Colonic mucosa (tissue), 4 donors: ENCODE results near the gene PHACTR4. TPM values are rescaled to one million over a fixed set of nuclear protein-coding genes. Genes with fewer than 3 reads are reported as not detected.
"Not testable (repeated sequence)": the region's sequence is repeated elsewhere in the genome, so short reads cannot be mapped to it uniquely, and the experiment has no call there.

Source experiments
- DNase-seq: peaks from one replicate; pipeline ENCODE4 v3.0.0-alpha.2; 2020
- H3K27ac ChIP-seq: fragments of 200-600 bp; one replicate; pipeline ENCODE4 v1.8.0; 2021
- H3K27me3 ChIP-seq: fragments of 200-600 bp; one replicate; pipeline ENCODE4 v1.8.0; 2021
- H3K36me3 ChIP-seq: fragments of 200-600 bp; one replicate; pipeline ENCODE4 v1.8.0; 2021
- H3K4me1 ChIP-seq: fragments of 200-600 bp; one replicate; pipeline ENCODE4 v1.8.0; 2021; ENCODE audit warnings: mild to moderate bottlenecking
- H3K4me3 ChIP-seq: fragments of 200-600 bp; one replicate; pipeline ENCODE4 v1.8.0; 2021
- H3K9ac ChIP-seq, 2 donors: one replicate each; pipeline ENCODE4 v1.7.0; 2013; ENCODE audit warnings: control low read depth in 2 of 2, low read depth in 2 of 2, low read length in 2 of 2
- H3K9me3 ChIP-seq: fragments of 200-600 bp; one replicate; pipeline ENCODE4 v1.8.0; 2021
- CTCF ChIP-seq: fragments of 200-600 bp; IDR thresholded peaks from one replicate; pipeline ENCODE4 v1.8.0; 2022; ENCODE audit warnings: antibody characterized with exemption, mild to moderate bottlenecking
- intact Hi-C: fragments of 100-400 bp; cut with DNase I; formaldehyde crosslinking; loops from one replicate; pipeline ENCODE4 v1.14.1; 2022
- total RNA-seq, 2 donors: library from RNA; stranded (reverse); fragmentation: NEBNext Ultra II Directional in 1 of 2; extraction: Animal tissue kit (Norgen Biotek cat#: 25700) in 1 of 2; gene quantifications; one replicate each; pipeline ENCODE4 v1.2.1, GENCODE V29; 2021
- donor health status: healthy.
- donor health status: DM: no; HTN: no; CAD: no.
- donor health status: DM: no; HTN: no; CAD: no.

The PHACTR4 gene
- total RNA-seq, 2 donors from 2014 or later: 43.1 to 49.8 TPM

DNA sequence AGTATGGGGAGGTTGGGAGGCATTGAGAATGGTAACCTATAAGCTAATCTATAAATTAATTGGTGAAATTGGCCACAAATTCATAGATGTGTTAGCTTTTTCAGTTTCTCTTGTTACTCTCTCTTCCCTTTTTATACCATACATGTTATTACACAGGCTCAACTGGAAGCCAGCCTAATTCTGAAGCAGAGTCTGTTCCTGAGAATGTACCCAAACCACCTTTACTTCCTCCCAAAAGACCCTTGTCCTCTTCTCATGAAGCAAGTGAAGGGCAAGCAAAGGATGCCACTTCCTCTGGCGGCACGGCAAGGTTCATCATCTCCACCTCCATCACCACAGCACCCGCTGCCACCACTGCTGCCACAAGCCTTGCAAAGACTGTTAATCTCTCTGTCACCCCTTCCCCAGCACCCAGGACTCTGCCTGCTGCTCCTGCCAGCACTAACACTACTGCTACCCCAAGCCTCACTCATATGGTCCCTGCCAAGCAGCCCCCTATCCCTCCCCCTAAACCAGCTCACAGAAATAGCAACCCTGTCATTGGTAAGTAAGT is 96.8 kb downstream of the PHACTR4 start:
- intact Hi-C loops: no loop called here
- H3K4me3 ChIP-seq: no peak overlapping the region
- H3K36me3 ChIP-seq: no peaks in the 10 kb centered on the region
- no peak for DNase-seq
- H3K9me3 ChIP-seq: no peaks in the 10 kb centered on the region
- TF ChIP-seq CTCF: no peak
- no peaks in the 10 kb centered on the region for H3K4me1 ChIP-seq
- no peaks in the 10 kb centered on the region for H3K27me3 ChIP-seq
- no peak overlapping the region for H3K27ac ChIP-seq
- no peak overlapping the region for H3K9ac ChIP-seq

DNA sequence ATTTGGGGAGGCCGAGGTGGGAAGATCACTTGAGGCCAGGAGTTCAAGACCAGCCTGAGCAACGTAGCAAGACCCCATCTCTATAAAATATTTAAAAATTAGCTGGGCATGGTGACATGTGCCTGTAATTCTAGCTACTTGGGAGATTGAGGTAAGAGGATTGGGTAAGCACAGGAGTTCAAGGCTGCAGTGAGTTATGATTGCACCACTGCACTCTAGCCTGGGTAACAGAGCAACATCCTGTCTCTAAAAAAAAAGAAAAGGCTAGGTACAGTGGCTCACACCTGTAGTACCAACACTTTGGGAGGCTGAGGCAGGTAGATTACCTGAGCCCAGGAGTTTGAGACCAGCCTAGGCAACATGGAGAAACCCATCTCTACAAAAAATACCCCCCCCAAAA is 100.6 kb downstream of the PHACTR4 start:
- TF ChIP-seq CTCF: no peak
- no peak overlapping the region for H3K27ac ChIP-seq
- DNase-seq: no peak
- H3K4me3 ChIP-seq: no peak overlapping the region
- intact Hi-C loops: no loop called here
- no peak overlapping the region for H3K9ac ChIP-seq
- no peaks in the 10 kb centered on the region for H3K4me1 ChIP-seq
- no peaks in the 10 kb centered on the region for H3K36me3 ChIP-seq
- H3K27me3 ChIP-seq: no peaks in the 10 kb centered on the region
- no peaks in the 10 kb centered on the region for H3K9me3 ChIP-seq

- H3K27me3 ChIP-seq, H3K9ac ChIP-seq, H3K4me3 ChIP-seq, H3K4me1 ChIP-seq, DNase-seq, H3K9me3 ChIP-seq, H3K27ac ChIP-seq, intact Hi-C loops: not testable (repeated sequence)
- peaks cover 11% of the 10 kb centered on the region for H3K36me3 ChIP-seq
These were observed 110.0 kb downstream of the PHACTR4 start for GRCh38 chr1:28479497-28479896.

- Histone ChIP-seq H3K27me3 (no peaks in the 10 kb centered on the region), H3K9ac (no peak overlapping the region), H3K36me3 (peaks cover 14% of the 10 kb centered on the region), H3K4me3 (no peak overlapping the region), H3K9me3 (no peaks in the 10 kb centered on the region), H3K4me1 (no peaks in the 10 kb centered on the region), H3K27ac (no peak overlapping the region)
- no peak for TF ChIP-seq CTCF
- DNase-seq: no peak
- intact Hi-C loops: no loop called here
These were observed 110.8 kb downstream of the PHACTR4 start for GRCh38 chr1:28480308-28480707.

GRCh38 chr1:28482138-28482537 is 112.6 kb downstream of the PHACTR4 start:
- intact Hi-C loops: no loop called here
- H3K4me3 ChIP-seq: no peak overlapping the region
- no peaks in the 10 kb centered on the region for H3K4me1 ChIP-seq
- TF ChIP-seq CTCF: no peak
- H3K27ac ChIP-seq: no peak overlapping the region
- no peaks in the 10 kb centered on the region for H3K9me3 ChIP-seq
- H3K27me3 ChIP-seq: no peaks in the 10 kb centered on the region
- peaks cover 14% of the 10 kb centered on the region for H3K36me3 ChIP-seq
- no peak overlapping the region for H3K9ac ChIP-seq
- DNase-seq: no peak

GRCh38 chr1:28482702-28483101 is 113.2 kb downstream of the PHACTR4 start:
- H3K36me3 ChIP-seq: peaks cover 14% of the 10 kb centered on the region
- no peak for DNase-seq
- H3K27ac ChIP-seq: no peak overlapping the region
- no peak overlapping the region for H3K4me3 ChIP-seq
- no peaks in the 10 kb centered on the region for H3K27me3 ChIP-seq
- no peak overlapping the region for H3K9ac ChIP-seq
- intact Hi-C loops: no loop called here
- no peaks in the 10 kb centered on the region for H3K9me3 ChIP-seq
- TF ChIP-seq CTCF: no peak
- no peaks in the 10 kb centered on the region for H3K4me1 ChIP-seq
